Adipose tissue (tissue), 3 donors: ENCODE data around the gene NHSL1. TPM values are rescaled to one million over a fixed set of nuclear protein-coding genes. Genes with fewer than 3 reads are reported as not detected.

Experiments used
- H3K27ac ChIP-seq: one replicate; pipeline ENCODE4 v1.5.1; 2013; ENCODE audit warnings: low read depth, low read length
- WGBS, 3 donors: extraction: QIAGEN DNeasy Blood & Tissue Kit; methylation state at CpG; one replicate each; pipeline ENCODE4 v1.1.7; 2013; 5-methylcytosine and 5-hydroxymethylcytosine counted together
- polyA plus RNA-seq, 3 donors: library from polyadenylated mRNA; stranded (reverse); fragments of 200-250 nt; gene quantifications; one replicate each; pipeline ENCODE4 v1.2.3, GENCODE V29; 2013
- donor health status: healthy with polysubstance abuse.
- donor health status: Bipolar disorder and iron deficiency.
- donor health status: healthy.

Gene NHSL1
- polyA plus RNA-seq, 3 donors, result 1.5 to 2.1 (median 1.9) TPM

DNA sequence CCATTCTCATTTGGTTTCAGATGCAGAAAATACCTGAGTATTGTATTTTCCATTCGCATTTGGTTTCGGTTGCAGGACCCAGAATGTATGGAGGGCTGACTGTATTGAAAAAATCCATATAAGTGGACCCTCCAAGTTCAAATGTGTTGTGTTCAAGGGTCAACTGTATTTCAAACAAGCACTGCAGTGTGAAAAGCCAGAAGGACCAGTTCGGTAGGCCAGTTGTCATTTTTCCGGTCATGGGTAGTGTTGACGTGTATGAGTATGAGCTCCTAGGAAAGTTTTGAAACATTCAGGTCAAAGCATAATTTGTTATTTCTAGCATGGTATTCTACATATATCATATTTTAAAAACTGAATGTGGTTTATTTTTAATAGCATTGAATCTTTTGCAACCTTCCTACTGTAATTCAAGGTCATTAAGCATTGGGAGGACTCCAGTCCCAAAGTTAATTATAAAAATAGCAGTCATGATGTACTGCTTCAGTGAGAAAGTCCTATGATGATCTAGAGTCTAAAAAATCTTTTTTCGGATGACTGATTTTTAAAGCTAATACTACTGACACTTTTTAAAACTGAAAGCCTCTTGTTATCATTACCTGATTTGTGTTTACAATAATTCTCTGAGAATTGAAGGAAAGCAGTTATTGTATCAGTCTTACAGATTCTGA, 18.9 kb downstream of the NHSL1 start:
- H3K27ac ChIP-seq, result no peak overlapping the region

DNA sequence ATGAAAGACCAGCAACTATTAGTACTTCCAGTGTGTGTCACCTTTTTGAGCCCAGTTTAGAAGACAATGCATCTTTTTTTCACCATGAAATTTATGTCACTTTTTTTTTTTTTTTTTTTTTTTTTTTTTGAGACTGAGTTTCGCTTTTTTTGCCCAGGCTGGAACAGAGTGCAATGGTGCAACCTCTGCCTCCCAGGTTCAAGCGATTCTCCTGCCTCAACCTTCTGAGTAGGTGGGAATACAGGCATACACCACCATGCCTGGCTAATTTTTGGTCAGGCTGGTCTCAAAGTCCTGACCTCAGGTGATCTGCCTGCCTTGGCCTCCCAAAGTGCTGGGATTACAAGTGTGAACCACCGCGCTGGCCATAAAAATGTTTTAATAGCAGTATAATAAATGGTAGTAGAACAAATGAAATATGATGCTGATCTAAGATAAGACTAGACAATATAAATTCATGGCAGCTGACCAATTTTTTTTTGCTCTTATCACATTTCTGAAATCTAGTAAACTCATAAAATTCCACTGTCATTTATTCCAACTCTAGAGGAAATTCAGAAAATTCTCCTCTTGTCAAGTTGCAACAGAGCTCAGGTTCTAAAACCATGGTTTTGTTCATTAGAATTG, 21.3 kb downstream of the NHSL1 start:
- WGBS, 3 donors, result 84 to 90% (median 90%) methylated on average over 4 of the region's 4 CpGs

More for the DNA sequence above, 18.9 kb downstream of the NHSL1 start:
- 51 to 93% (median 89%) methylated on average over 6 of the region's 6 CpGs for WGBS, 3 donors

DNA sequence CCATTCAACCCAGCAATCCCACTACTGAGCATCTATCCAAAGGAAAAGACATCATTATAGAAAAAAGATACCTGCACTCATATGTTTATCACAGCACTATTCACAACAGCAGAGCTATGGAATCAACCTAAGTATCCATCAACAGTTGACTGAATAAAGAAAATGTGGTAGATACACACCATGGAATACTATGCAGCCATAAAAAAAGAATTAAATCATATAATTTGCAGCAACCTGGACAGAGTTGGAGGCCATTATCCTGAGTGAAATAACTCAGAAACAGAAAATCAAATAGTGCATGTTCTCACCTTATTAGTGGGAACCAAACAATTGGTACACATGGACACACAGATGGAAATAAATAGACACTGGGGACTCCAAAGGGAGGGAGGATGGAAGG, 23.2 kb downstream of the NHSL1 start:
- no peak overlapping the region for H3K27ac ChIP-seq

More for the DNA sequence above, 21.3 kb downstream of the NHSL1 start:
- H3K27ac ChIP-seq, result no peak overlapping the region

DNA sequence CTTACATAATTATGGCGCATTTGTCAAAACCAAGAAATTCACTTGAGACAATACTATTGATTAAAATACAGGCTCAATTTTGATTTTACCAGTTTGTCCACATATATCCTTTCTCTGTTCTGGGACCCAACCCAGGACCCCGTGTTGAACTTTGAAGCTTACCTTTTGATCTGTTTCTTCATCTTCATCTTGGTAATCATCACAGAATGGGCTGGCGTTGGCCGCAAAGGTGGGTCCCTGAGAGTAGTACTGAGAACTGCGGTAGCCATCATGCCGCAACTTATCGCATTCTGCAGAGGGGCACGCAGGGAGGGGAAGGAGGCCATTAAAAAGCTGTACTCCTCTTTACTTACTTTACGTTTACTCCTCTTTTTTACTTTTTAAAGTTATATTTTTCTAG, 26.1 kb downstream of the NHSL1 start:
- H3K27ac ChIP-seq, result no peak overlapping the region
- WGBS, 3 donors, result 92 to 97% (median 95%) methylated on average over 9 of the region's 9 CpGs

DNA sequence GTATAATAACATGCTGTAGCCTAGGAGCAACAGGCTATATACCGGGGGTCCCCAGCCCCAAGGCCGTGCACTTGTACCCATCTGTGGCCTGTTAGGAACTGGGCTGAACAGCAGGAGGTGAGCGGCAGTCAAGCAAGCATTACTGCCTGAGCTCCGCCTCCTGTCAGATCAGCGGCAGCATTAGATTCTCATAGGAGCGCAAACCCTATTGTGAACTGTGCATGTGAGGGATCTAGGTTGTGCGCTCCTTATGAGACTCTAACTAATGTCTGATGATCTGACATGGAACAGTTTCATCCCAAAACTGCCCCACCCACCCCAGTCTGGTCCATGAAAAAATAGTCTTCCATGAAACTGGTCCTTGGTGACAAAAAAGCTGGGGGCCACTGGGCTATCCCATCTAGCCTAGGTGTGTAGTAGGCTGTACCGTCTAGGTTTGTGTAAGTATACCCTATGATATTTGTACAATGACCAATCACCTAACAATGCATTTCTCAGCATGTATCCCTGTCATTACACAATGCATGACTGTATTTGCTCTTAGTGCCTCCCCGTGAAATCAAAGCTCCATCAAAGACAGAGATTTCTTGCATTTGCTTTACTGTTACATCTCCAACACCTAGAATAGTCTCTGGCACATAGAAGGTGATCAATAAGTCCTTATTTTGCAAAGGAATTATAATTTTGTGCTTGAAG, 30.8 kb downstream of the NHSL1 start:
- H3K27ac ChIP-seq, result no peak overlapping the region

DNA sequence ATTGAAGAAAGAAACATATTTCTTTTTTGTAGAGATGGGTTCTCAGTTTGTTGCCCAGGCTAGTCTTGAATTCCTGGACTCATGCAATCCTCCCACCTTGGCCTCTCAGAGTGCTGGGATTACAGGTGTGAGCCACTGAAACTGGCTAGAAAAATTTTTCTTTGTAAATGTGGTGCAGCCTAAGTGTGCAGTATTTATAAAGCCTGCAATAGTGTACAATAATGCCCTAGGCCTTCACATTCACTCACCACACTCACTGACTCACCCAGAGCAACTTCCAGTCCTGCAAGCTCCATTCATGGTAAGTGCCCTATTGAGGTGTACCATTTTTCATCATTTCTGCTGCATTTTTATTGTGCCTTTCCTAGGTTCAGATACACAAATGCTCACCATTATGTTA, 31.4 kb downstream of the NHSL1 start:
- H3K27ac ChIP-seq, result no peak overlapping the region

More for the DNA sequence above, 30.8 kb downstream of the NHSL1 start:
- WGBS, 3 donors, result 95 to 97% (median 96%) methylated on average over 9 of the region's 9 CpGs

DNA sequence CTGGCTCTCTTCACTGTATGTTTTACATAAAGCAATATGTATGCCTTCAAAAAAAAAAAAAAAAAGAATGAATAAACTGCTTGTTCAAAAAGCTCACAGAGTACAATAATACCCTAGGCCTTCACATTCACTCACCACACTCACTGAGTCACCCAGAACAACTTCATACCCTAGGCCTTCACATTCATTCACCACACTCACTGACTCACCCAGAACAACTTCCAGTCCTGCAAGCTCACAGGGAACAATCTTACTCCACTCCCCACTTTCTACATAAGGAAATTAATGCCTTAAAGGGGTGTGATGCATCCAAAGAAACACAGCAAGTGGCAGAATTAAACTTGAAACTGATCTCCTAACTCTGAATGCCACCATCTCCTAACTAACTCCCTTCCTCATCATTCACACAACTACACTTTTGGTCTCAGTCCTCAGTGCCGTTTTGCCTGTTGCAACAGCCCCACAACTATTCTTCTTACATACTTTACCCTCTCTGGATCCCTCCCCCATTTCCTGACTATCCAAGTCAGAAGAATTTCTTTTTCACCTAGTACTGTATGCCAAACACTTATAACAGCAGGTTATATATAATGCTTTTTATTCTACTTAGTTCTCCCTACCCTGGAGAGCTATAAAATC, 34.2 kb downstream of the NHSL1 start:
- H3K27ac ChIP-seq, result no peak overlapping the region

DNA sequence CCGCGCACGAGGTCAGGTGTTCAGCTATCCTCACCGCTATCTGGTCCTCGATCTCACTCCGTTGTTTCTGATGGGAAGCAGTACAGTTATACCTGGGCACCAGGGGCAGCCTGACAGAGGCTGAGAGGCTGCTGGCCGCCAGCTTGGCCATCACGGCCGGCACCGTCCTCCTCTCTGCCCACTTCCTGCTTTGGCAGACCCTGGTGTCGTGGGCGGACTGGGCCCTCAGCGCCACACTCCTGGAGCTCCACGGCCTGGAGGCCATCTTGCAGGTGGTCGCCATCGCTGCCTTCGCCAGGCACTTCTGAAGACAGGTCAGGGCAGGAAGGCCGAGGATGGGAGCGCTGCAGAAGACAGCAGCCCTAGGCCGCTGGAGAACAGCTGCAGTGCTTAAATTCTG, 35.2 kb downstream of the NHSL1 start:
- H3K27ac ChIP-seq, result no peak overlapping the region
- WGBS, 3 donors, result 95 to 98% (median 96%) methylated on average over 20 of the region's 20 CpGs

More for the DNA sequence above, 34.2 kb downstream of the NHSL1 start:
- WGBS, 3 donors, result 33 to 80% (median 34%) methylated on average over 1 of the region's 1 CpG

DNA sequence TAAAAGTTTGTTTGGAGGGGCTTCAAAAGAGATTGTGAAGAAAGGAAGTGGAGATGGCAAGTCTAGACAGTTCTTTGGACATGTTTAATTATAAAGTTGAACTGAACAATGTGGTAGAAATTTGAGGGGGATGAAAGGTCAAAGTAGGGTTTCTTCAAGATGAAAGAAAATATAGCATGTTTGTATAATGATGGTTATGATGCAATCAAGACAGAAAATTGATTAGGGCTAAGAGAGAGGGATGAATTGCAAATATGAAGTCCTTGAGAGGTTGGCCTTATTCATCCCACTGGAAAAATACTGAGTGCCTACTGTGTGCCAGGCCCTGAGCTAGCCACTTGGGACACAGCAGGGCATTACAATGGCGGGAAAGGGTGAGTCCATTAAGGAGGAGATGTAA, 37.6 kb downstream of the NHSL1 start:
- no peak overlapping the region for H3K27ac ChIP-seq
- 97 to 100% (median 98%) methylated on average over 1 of the region's 1 CpG for WGBS, 3 donors

DNA sequence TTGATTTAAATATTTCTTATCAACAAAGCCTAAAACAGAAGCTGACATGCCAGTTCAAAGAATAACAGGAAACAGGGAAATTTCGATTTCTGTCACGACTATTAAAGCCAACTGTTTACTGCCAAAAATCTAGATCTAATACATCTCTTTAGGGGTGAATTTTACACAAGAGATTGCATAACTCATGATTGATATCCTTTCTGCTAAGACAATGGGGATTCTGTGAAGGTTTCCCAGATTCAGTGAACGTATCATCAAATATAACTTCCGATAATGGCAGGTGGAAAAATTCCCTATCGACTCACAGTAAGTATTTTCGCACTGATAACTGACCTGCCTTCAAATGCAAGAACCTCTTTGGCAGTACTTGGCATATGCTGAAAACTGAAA, 42.9 kb downstream of the NHSL1 start:
- H3K27ac ChIP-seq, result no peak overlapping the region
- WGBS, 3 donors, result 24 to 57% (median 56%) methylated on average over 6 of the region's 6 CpGs

DNA sequence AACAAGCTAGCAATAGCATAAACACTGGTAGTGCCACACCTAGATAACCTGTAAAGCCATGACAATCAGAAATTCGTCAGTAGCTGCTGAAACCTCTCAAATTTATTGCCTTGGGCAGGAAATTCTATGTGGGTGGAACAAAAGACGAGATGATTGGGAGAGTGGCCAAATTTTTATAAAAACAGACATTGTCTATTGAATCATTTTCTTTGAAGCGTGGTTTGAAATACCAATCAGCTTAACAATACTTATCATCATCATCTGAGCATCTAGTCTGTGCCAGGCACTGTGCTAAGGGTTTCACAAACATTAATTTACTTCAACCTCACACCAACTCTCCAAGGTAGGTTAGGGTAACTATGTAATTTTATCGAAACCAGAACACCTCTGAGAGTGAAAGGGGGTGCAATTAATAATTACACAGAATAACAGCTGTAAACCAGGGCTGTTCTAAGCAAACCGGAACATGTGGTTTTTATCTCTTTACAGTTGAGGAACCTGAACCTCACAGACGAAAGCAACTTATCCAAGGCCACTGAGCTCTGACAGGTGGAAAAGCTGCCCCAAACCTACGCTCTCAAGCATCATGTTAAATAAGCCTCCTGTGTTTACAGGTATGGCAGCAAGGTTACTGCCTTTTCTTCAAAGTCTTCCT, 43.4 kb downstream of the NHSL1 start:
- 32 to 45% (median 44%) methylated on average over 7 of the region's 7 CpGs for WGBS, 3 donors
- no peak overlapping the region for H3K27ac ChIP-seq

DNA sequence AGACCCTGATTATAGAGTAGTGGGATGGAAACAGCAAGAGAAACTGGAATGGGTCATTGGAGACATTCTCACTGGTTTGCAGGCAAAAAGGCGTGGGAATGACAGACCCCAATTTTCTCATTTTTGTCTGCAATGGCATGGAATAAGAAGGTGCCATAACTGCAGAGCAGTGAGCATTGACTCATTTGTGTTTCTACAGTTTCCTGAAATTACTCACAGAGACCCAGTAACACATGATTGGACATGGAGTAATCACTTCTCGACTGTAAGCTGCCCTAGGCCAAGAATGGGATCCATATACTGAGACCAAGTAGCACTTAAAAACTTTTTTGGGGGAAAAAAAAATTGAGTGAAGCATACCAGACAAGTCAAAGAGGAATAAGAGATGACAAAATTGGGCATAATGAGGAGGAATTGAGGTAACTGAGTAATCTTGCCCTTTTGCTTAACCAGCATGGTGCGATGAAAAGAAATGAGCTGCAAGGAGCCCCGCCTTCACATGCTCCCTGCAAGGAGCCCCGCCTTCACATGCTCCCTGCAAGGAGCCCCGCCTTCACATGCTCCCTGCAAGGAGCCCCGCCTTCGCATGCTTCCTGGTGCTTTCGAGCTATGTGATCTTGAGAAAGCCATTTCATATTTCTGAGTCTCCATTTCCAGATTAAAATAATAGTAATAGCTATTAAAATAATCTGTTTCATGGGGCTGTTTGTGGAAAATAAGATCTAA, 44.1 kb downstream of the NHSL1 start:
- WGBS, 3 donors, result 55 to 93% (median 72%) methylated on average over 8 to 9 of the region's 9 CpGs
- no peak overlapping the region for H3K27ac ChIP-seq

DNA sequence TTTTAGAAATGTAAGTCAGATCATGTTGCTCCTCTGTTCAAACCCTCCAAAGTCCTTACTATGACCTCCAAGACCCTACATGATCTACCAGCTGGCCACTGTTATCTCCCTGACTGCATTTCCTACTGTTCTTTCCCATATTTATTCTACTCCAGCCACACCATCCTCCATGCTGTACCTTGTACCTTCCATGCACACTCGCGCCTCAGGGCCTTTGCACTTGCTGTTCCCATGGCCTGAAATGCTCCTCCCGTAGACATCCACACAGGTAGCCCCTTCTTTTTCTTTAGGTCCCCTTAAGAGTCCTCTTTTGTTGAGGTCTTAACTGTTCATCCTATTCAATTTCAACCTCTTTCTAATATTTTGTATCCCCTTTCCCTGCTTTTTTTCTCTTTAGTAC, 48.3 kb downstream of the NHSL1 start:
- no peak overlapping the region for H3K27ac ChIP-seq
- 96 to 99% (median 98%) methylated on average over 3 of the region's 3 CpGs for WGBS, 3 donors

DNA sequence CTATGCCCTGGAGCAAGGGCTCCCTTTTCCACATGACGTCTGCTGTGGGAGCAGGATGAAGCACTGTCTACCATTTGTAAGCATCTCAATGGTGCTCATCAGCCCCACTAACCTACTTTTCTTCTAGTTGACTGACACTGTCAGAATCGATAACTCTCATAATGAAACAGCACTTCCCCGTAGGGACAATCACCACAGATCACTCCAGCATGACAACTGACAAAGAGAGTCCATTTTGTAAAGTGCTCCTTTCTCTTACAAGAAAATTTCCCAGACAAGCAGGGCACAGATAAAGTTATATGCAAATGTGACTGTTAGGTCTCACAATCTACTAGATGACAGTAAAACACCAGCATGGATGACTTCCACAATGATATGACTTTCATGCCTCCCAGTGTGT, 48.8 kb downstream of the NHSL1 start:
- 80 to 86% (median 83%) methylated on average over 3 of the region's 3 CpGs for WGBS, 3 donors
- no peak overlapping the region for H3K27ac ChIP-seq

DNA sequence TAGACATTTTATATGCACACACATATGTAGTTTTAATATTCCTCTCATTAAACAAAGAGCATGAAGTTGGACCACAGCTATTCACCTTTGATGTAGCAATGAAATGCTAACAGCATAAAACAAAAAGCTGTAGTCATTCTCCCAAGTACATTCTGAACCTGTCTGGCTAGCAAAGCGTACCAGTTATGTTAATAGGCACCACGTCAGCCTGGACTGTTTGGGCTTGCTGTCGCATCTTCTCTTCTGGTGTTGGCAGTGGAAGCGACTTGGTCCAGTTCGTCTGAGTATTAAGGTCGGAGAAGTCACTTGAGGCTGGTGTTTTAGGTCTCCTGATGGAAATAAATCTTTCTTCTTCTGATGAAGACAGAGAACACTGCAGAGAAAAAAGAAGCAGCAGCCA, 52.5 kb downstream of the NHSL1 start:
- 85 to 91% (median 88%) methylated on average over 6 of the region's 6 CpGs for WGBS, 3 donors

DNA sequence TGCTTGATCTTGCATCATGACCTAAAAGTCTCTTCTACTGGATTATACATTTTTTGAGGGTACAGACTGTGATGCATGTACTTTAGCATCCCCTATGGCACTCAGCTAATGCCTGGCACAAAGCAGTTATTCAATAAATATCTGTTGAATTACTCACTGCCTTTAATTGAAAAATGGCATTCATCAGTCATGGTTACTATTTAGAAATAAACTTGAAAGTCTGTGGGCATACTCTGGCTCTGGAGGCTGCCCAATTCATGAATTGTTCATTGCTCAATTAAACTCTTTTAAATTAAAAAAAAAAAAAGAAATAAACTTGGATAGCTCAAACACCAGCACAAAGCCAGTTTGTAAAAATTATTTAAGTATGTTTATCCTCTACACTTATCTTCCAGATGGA, 55.3 kb downstream of the NHSL1 start:
- H3K27ac ChIP-seq, result no peak overlapping the region

More for the DNA sequence above, 52.5 kb downstream of the NHSL1 start:
- no peak overlapping the region for H3K27ac ChIP-seq

DNA sequence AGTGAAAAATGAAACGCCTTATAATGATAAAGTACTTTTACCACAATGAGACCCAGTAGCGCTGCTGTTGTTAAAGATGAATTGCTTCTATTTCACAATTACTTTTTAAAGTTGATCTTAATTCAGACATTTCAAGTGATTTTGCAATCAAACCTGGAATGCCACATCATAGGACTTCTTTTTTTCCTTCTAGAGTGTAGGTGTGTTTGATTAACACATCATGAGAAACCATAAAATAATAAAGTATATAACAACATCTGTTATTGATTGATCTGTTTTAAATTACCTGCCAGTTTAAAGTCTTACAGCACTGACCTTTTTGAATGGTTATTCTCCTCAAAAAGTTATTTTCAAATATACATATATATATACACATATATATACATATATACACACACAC, 56.6 kb downstream of the NHSL1 start:
- WGBS, 3 donors, result 67 to 88% (median 79%) methylated on average over 2 of the region's 2 CpGs
- no peak overlapping the region for H3K27ac ChIP-seq

DNA sequence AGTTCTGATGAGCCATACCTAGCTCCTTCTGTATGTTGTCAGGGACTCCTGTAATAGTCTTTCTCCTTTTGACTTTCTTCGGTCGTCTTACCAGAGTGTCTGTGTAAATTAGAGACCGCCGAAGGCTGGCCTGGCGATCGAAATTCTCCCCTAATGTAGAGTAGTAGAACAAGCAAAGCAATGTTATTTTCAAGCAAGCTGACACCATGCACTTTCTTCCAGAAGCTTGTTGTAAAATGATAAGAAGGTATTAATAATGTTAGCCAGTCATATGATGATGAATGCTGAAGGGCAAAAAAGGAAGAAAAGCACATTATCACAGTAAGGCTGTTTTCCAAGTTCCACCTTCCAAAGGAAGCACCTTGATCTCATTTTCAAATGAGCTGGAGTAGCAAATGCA, 57.3 kb downstream of the NHSL1 start:
- 87 to 95% (median 89%) methylated on average over 6 of the region's 6 CpGs for WGBS, 3 donors
- H3K27ac ChIP-seq, result no peak overlapping the region
